HG03439 (cell line): ENCODE results near the gene CTR9.

Experiments
- ATAC-seq: cut with Tn5 transposase; IDR thresholded peaks from one replicate; pipeline ENCODE4 v1.9.1; 2021; ENCODE audit warnings: mild to moderate bottlenecking, moderate library complexity; ENCODE audit not compliant: unreplicated experiment

CTR9 gene

GRCh38 chr11:10779086-10779485 lies 28.0 kb downstream of the CTR9 start:
- no peak for ATAC-seq

GRCh38 chr11:10780040-10780439 lies 29.0 kb downstream of the CTR9 start:
- ATAC-seq = no peak

- ATAC-seq = no peak
Observed at GRCh38 chr11:10784232-10785145, 33.4 kb downstream of the CTR9 start.

GRCh38 chr11:10785146-10785474 lies 34.1 kb downstream of the CTR9 start:
- no peak for ATAC-seq

- ATAC-seq = no peak
Observed at GRCh38 chr11:10786451-10786850, 35.4 kb downstream of the CTR9 start.

GRCh38 chr11:10792385-10793068 lies 41.5 kb downstream of the CTR9 start:
- peak; percentile 79 for ATAC-seq

DNA sequence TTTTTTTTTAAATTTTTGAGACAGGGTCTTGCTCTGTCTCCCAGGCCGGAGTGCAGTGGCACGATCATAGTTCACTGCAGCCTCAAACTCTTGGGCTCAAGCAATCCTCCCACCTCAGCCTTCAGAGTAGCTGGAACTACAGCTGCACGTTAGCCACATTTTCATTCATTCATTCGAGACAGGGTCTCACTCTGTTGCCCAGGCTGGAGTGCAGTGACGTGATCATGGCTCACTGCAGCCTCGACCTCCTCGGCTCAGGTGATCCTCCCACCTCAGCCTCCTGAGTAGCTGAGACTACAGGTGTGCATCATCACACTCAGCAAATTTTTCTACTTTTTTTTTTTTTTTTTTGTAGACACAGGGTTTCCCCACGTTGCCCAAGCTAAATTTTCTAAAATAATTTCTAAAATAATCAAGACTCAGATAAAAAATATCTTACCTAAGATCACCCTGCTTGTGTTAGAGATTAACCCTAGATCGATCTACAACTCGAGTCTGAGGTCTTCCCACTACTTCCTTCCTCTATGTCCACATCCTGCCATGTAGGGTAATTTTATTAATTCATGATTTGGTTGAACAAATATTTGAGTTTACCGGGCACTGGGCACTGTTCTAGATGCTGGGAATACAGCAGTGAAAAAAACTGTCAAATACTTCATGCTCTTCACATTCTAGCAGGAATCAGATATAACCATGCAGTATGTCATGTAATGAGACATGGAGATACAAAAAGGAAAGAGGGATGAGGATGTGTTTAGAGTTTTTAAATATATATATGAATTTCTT lies 42.6 kb downstream of the CTR9 start:
- no peak for ATAC-seq

DNA sequence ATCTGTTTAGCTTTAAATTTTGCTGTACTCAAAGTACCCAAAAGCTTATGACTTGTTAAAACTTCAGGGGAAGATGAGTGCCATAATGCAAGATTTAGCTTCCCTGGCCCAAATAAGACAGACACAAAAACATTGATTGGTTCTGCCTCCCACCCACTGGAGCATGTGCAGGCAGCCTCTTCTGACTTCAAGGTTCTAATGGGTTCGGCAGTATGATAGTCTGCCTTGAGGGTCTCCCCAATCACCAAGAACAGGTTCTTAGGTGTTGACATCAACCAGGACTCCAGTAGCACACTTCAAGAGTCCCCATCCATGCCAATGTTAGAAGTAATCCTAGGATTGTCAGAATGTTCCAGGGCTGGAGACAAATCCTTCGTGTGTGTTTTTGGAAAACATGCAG lies 45.1 kb downstream of the CTR9 start:
- no peak for ATAC-seq

DNA sequence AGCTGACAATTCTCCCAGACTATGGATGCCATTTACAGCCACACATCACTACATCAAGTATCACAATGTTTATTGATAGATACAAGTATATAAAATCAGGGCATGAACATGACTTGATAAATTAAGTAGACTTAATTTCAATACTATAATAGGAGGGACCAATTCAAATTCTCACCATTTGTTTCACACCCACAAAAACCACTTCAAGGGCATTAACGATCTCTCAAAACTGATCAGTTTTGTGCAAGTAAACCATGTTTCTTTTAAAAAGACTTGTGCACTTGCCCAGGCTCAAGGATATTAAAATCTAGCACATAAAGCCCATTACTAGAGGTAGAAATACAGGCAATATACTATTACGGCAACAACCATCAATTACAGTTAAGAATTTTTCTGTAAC lies 46.0 kb downstream of the CTR9 start:
- ATAC-seq = no peak

GRCh38 chr11:10797531-10797930 lies 46.5 kb downstream of the CTR9 start:
- no peak for ATAC-seq

DNA sequence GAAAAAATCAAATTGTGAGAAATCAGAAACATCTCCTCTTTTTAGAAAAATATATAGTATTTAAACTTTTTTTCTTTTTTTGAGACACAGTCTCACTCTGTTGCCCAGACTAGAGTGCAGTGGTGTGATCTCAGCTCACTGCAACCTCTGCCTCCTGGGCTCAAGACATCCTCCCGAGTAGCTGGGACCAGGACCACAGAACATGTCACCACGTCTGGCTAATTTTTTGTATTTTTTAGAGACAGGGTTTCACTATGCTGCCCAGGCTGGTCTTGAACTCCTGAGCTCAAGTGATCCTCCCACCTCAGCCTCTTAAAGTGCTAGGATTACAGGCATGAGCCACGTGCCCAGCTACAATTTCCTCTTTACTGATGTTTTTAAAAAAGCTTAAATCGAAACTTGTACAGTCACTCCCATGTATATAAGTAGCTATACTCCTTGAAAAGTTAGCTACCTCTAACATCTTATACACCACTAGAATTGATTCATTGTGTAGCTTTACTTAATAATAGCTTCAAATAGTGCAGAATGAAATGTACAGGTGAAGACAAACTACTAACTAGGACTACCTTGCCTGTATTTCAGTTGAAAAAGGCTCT lies 47.4 kb downstream of the CTR9 start:
- ATAC-seq = no peak

DNA sequence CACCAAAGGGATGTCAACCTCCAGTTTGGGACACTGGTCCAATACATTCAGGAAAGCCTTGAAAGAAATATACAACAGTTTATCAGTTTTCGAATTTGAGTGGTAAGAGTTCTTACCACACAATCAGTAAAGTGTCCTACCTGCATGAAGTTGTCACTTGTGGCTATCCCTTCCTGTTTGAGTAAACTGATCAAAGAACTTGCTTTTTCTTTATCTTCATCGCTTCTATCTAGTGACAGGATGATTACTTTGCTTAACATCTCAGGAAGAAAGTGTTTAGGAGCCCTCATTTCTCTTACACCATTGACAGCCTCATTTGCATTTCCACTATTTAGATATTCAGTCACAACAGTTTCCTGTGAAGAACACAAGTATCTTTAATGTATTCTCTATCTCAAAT lies 49.2 kb downstream of the CTR9 start:
- no peak for ATAC-seq

DNA sequence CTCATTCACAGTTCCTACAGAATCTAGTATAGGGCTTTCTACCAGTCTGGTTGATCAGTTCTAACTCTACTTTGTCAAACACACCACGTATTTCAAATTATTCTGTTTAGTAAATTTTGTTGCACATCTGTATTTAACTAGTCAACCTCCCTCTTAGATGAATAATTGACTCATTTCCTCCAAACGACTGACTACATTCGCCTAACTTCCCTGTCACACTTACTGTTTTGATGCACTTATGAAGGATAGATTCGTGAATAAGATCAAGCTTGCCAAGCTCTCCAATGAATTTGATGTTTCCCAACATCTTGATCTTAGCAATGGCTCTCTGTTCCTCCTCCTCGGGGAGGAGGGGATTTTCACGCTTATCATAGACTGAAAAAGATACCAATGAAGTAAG lies 52.6 kb downstream of the CTR9 start:
- ATAC-seq = no peak

GRCh38 chr11:10805741-10806140 lies 54.7 kb downstream of the CTR9 start:
- ATAC-seq = no peak

DNA sequence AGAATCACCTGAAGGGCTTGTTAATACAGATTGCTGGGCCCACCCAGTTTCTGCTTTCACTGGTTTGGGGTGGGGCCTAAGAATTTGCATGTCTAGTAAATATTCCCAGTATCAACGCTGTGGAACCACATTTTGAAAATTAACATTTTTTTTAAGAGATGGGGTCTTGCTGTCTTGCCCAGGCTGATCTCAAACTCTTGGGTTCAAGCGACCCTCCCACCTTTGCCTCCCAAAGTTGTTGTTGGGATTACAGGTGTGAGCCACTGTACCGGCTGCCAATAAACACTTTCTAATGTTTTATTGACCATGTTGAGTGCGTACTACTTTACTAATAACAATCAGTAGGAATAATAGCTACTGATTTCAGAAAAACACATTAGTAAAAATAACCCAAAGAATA lies 55.2 kb downstream of the CTR9 start:
- ATAC-seq = no peak

DNA sequence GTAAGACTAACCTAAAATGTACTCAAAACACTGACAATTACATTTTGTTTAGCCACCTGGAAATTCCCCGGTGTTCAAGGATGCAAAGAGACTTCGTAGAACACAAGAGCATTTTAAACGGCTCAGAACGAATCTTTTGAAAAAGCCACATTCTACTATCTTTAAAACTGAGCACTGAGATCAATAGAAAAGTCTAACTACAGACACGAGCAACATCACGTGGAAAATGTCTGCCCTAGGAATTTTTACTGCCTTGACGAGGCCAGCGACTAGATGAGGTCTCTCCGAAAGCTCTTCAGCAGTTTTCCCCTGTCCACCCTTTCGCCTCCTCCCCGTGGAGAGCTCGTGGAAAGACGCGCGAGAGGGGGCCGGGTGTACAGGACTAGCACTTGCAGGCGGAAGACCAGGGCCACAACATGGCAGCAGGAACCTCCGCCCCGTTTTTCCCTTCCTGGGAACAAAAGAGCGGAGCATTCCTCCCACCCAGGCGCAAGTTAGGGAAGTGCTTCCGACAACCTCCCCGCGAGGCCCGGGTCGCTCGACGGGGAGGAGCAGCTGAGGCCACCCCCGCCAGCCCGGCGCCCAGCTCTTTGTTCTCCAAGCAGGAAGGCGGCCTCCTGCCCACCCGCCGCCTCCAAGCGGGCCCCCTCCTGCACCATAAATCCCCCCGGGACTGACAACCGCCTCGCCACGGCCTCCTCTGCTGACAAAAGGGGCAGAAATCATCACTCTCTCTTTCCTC lies 56.6 kb downstream of the CTR9 start:
- ATAC-seq = no peak

DNA sequence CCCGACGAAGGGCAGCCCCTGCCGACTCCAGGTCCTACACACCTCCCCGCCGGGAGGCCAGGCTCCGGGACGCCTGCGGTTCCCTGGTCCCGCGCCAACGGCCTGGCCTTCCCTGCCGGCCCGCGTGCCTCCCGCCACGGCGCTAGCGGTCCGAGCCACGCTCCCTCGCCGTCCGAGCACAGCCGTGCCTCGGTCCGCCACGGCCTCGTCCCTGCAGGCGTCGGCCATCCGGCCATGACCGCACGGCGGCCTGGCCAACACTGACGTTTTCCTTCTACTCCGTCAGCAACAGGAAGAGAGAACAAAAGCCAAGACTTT lies 57.1 kb downstream of the CTR9 start:
- ATAC-seq = peak; percentile 10

- peak; percentile 95 for ATAC-seq
Observed at GRCh38 chr11:10808553-10809372, 57.7 kb downstream of the CTR9 start, which contains the start of gene EIF4G2. Gene EIF4G2 (minus strand): TSS chr11:10808926.

GRCh38 chr11:10809373-10810160 lies 58.5 kb downstream of the CTR9 start:
- ATAC-seq = peak; percentile 24
